Panc1 (cell line): Measurements from ENCODE around the gene FFAR1. TPM values are rescaled to one million over a fixed set of nuclear protein-coding genes. Genes with fewer than 3 reads are reported as not detected.
"Not testable (repeated sequence)": the region's sequence is repeated elsewhere in the genome, so short reads cannot be mapped to it uniquely, and the experiment has no call there.

Experiments
- ATAC-seq: fragments of 200-7000 bp; cut with Tn5 transposase; 2 replicates; pipeline ENCODE4 v1.9.1; 2020; ENCODE audit warnings: mild to moderate bottlenecking, moderate library complexity
- BruUV-seq: library from RNA; stranded (reverse); fragments of 400-500 nt; replicated peaks from 2 replicates; lab custom pipeline; 2021; lab: Mats Ljungman, UMichigan
- CTCF ChIA-PET: fragments of 300-600 bp; sonication (Branson Sonifier 250); formaldehyde crosslinking; loops from one replicate; lab custom pipeline; 2022; ENCODE audit warnings: antibody characterized with exemption; lab: Charles Lee
- POLR2A ChIA-PET: fragments of 300-600 bp; sonication (Branson Sonifier 250); formaldehyde crosslinking; loops from one replicate; lab custom pipeline; 2022; ENCODE audit warnings: antibody characterized with exemption; lab: Charles Lee
- DNase-seq: peaks from one replicate; pipeline ENCODE4 v3.0.0-alpha.2; 2010; ENCODE audit warnings: low read depth, low spot score
- H3K27ac ChIP-seq: 2 replicates; pipeline ENCODE4 v1.5.1; 2011; ENCODE audit warnings: mild to moderate bottlenecking, low read length, inconsistent platforms
- H3K27me3 ChIP-seq: fragments of 200-500 bp; sonication (Bioruptor generic); 2 replicates; pipeline ENCODE4 v1.6.0; 2014; ENCODE audit warnings: low read length, inconsistent platforms; ENCODE audit not compliant: control insufficient read depth, insufficient read depth
- H3K36me3 ChIP-seq: fragments of 200-500 bp; sonication (Bioruptor generic); 2 replicates; pipeline ENCODE4 v1.5.1; 2014; ENCODE audit warnings: inconsistent platforms, mild to moderate bottlenecking, low read length, moderate library complexity; ENCODE audit not compliant: control insufficient read depth, insufficient read depth
- H3K4me1 ChIP-seq: 2 replicates; pipeline ENCODE4 v1.5.1; 2011; ENCODE audit warnings: inconsistent platforms, mild to moderate bottlenecking, low read length, moderate library complexity; ENCODE audit not compliant: control insufficient read depth, insufficient read depth
- H3K4me3 ChIP-seq, 2 experiments: 2 replicates each; pipeline ENCODE4 v1.5.1; 2011 to 2012; ENCODE audit warnings: low read depth in 2 of 2, low read length in 2 of 2, mild to moderate bottlenecking in 2 of 2, inconsistent platforms in 1 of 2, moderate library complexity in 1 of 2
- H3K9me3 ChIP-seq: fragments of 200-500 bp; sonication (Bioruptor generic); 2 replicates; pipeline ENCODE4 v1.5.1; 2014; ENCODE audit warnings: low read depth, mild to moderate bottlenecking, inconsistent platforms, low read length, moderate library complexity; ENCODE audit not compliant: control insufficient read depth, insufficient read depth
- CTCF ChIP-seq: fragments of 450-650 bp; IDR thresholded peaks from 2 replicates; pipeline ENCODE4 v1.5.1; 2017; ENCODE audit warnings: mild to moderate bottlenecking
- POLR2AphosphoS5 ChIP-seq: IDR thresholded peaks from 2 replicates; pipeline ENCODE4 v1.6.1; 2012; ENCODE audit warnings: mild to moderate bottlenecking, low read depth, low read length, moderate library complexity
- REST ChIP-seq, 2 experiments: IDR thresholded peaks; 2 replicates each; pipeline ENCODE4 v1.6.1; 2011 to 2012; ENCODE audit warnings: low read depth in 2 of 2, control low read depth in 1 of 2, low read length in 1 of 2, mild to moderate bottlenecking in 1 of 2, moderate library complexity in 1 of 2; ENCODE audit not compliant: insufficient read depth in 1 of 2
- SIN3A ChIP-seq: IDR thresholded peaks from 2 replicates; pipeline ENCODE4 v1.6.1; 2012; ENCODE audit warnings: low read depth, mild to moderate bottlenecking, low read length, moderate library complexity, borderline replicate concordance; ENCODE audit not compliant: insufficient read depth
- TCF7L2 ChIP-seq: IDR thresholded peaks from 2 replicates; pipeline ENCODE4 v1.6.1; 2011; ENCODE audit warnings: mild to moderate bottlenecking, low read depth, low read length, inconsistent platforms
- in situ Hi-C: cut with HindIII; loops from 2 replicates; pipeline ENCODE4 v1.10.0; 2016; ENCODE audit warnings: low sequenced_read_pairs, low pct_unique_long_range_greater_than_20kb
- intact Hi-C: fragments of 100-400 bp; cut with micrococcal nuclease; formaldehyde crosslinking; loops from one replicate; pipeline ENCODE4 v1.10.0; 2022; ENCODE audit not compliant: unreplicated experiment
- total RNA-seq: library from RNA; stranded (reverse); gene quantifications from one replicate; pipeline ENCODE4 v1.2.1, GENCODE V29; 2021; ENCODE audit not compliant: unreplicated experiment

The FFAR1 gene
- total RNA-seq, 1 experiment from 2014 or later: not detected

GRCh38 chr19:35374031-35374430 lies 26.3 kb downstream of the FFAR1 start:
- POLR2A ChIA-PET, H3K27ac ChIP-seq, H3K36me3 ChIP-seq, intact Hi-C loops, H3K9me3 ChIP-seq, CTCF ChIA-PET, ATAC-seq, BruUV-seq, H3K27me3 ChIP-seq, H3K4me1 ChIP-seq, in situ Hi-C loops, DNase-seq, H3K4me3 ChIP-seq: not testable (repeated sequence)

- H3K4me3 ChIP-seq: no peak overlapping the region
These were observed 28.0 kb downstream of the FFAR1 start for GRCh38 chr19:35375505-35376307.

More at GRCh38 chr19:35375505-35376307, 28.0 kb downstream of the FFAR1 start:
- no peaks in the 10 kb centered on the region for H3K36me3 ChIP-seq
- TF ChIP-seq SIN3A (no peak), POLR2AphosphoS5 (no peak), REST (IDR thresholded peaks at IDR 0.05; ENCODE audit: insufficient read depth in 1 of 2, low read depth in 2 of 2, low read length in 1 of 2) (no peak), TCF7L2 (no peak), CTCF (no peak)
- BruUV-seq: no TSS peak
- in situ Hi-C loops (no loop called here), intact Hi-C loops (no loop called here)
- no peaks in the 10 kb centered on the region for H3K4me1 ChIP-seq
- H3K27ac ChIP-seq: no peak overlapping the region
- ATAC-seq (peak; percentile 67), DNase-seq (no peak)
- H3K27me3 ChIP-seq: peaks cover 7% of the 10 kb centered on the region
- no peaks in the 10 kb centered on the region for H3K9me3 ChIP-seq
- CTCF ChIA-PET: interaction anchor here (0.5 to 0.7 kb wide), 2 partner anchors 23 to 317 kb away, joined by 3 read pairs; no protein-coding TSS in a partner anchor
- POLR2A ChIA-PET: no interaction called here
